ENCODE results near the gene SLC4A4. TPM values are rescaled to one million over a fixed set of nuclear protein-coding genes. Genes with fewer than 3 reads are reported as not detected.

SLC4A4 gene
- total RNA-seq, 1 experiment from 2014 or later = 0.16 TPM

DNA sequence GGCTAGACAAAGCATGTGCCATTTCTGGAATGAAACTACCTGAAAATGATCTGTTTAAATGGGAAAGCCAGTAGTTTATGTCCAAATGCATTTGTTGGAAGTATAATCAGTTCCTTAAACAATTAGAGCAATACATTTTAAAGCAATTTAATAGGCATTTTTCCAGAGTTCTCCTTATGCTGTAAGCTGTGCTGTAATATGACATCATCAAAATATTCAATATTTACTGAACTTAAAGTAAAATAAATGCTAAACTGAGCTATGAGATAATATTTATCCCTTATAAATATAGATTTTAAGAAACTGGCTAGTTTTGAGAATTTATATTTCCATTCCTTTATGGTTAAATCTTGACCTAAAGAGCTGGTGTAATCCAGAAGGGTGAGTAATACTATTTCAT lies 7.9 kb downstream of the SLC4A4 start:
- in situ Hi-C loops (cut with HindIII; ENCODE audit: low pct_unique_long_range_greater_than_20kb, low sequenced_read_pairs) = no loop called here

DNA sequence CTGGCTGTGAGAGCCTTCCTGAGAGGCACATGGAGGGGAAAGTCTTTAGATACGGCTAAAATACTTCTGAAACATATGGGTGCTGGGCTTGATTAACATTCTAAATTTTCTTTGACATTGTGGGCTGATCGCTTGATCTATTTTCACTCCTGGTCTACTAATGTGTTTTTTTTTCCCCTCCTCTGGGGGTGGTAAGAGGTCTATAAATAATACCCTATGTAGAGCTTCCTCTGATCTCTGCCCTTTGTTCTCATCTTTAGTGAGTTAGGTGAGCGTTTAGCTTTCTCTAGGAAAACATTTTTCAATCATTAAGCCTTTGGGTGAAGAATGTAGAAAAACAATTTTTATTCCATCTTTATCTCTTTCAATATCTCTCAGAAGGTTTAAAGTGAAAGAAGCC lies 9.8 kb downstream of the SLC4A4 start:
- no peak for DNase-seq (ENCODE audit: low read depth, low spot score)
- in situ Hi-C loops (cut with HindIII; ENCODE audit: low pct_unique_long_range_greater_than_20kb, low sequenced_read_pairs) = no loop called here

More for the DNA sequence above, 7.9 kb downstream of the SLC4A4 start:
- DNase-seq (ENCODE audit: low read depth, low spot score) = no peak

DNA sequence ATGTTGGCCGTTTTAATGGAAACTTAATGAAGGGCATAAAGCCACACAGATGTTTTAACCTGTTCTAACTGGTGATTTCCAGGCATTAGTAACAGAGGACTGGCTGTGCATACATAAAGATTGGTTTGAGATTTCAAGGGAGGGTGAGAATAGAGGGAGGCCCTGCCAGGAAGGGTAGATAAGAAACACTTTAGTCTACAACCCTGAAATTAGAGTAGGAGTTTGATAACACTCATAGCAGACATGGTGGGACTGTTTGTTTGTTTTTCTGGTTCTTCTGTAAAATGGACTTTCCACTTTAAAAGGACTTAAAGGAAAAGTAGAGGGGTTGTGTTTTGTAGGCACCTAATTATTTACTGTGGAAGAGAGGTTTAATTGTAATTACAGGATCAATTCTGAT lies 16.2 kb downstream of the SLC4A4 start:
- in situ Hi-C loops (cut with HindIII; ENCODE audit: low pct_unique_long_range_greater_than_20kb, low sequenced_read_pairs) = no loop called here
- DNase-seq (ENCODE audit: low read depth, low spot score) = no peak

DNA sequence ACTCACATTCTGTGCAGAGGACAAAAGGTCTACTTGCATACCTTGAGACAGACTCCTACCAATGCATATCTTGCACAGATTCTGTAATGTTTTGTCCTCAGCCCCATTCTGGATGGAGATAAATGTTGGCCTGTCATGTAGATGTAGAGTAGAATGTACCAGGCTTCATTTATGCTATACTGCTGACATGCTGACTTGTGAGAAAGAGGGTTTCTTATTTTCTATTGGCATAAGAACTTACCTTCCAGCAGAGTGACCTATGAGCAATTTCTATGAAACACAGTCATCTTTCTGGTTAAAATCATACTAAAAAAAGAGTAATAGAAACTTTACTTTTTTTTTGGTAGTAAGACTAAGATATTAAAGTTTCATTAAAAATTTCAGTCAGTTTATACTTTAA lies 17.2 kb downstream of the SLC4A4 start:
- in situ Hi-C loops (cut with HindIII; ENCODE audit: low pct_unique_long_range_greater_than_20kb, low sequenced_read_pairs) = no loop called here
- no peak for DNase-seq (ENCODE audit: low read depth, low spot score)

DNA sequence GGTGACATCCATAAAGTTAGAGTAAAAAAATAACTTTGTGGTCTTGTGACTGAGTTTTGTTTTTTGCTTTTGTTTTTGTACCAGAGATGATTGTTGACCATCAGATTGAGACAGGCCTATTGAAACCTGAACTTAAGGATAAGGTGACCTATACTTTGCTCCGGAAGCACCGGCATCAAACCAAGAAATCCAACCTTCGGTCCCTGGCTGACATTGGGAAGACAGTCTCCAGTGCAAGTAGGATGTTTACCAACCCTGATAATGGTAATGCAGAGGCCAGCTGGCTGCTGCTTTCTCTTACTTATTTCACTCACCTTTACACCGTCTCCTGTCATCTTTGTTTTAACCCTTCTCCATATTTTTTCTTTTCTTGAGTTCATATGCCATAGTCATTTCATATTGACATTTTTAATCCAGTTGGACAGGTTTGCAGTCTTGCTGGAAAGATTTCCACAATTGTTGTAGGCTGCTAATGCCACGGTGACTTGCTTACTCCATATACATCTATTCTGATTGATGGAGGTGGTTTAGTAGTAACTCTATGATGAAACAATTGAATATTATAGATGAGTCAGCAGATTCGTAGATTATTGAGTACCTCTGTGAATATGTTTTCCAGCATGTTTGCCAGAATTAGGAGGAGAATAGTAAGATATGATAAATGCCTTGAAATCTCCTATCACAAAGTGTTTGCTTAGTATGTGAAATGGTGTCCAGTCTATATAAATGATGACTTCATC lies 18.3 kb downstream of the SLC4A4 start:
- in situ Hi-C loops (cut with HindIII; ENCODE audit: low pct_unique_long_range_greater_than_20kb, low sequenced_read_pairs) = no loop called here
- no peak for DNase-seq (ENCODE audit: low read depth, low spot score)

DNA sequence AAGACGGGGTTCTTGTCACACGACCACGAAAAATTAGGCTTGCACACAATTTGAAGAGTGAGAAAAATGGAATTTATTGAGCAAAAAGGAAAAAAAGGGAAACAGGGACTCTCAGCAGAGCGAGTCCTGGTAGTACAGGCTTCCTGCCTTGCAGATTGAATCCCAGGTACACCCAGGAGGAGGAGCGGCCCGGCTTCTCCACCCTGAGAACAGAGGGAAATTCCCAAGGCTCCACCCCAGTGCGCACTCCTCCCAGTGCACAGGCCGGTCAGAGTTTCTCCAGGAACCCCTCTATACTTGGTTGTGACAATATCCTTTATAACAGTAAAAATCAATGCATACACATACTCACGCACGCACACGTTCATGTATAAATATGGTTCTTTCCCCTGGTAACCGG lies 22.0 kb downstream of the SLC4A4 start:
- in situ Hi-C loops (cut with HindIII; ENCODE audit: low pct_unique_long_range_greater_than_20kb, low sequenced_read_pairs) = no loop called here
- DNase-seq (ENCODE audit: low read depth, low spot score) = no peak

DNA sequence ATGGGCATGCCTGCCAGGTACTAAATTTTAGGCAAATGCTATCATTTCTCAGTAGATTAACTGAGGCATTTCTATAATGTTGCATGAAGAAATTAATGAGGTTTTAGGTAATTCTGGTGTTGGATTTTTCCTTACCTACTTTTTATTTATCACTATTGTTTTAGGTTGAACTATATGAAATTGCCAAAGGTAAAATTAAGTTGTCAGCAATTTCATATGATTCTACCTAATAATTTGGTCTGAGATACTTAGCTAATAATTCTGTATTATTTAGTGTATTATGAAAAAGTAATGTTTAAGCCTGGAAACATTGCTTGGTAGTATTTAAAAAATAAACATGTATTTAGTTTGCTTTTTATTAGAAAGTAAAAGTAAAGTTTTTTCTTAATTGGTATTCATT lies 22.7 kb downstream of the SLC4A4 start:
- in situ Hi-C loops (cut with HindIII; ENCODE audit: low pct_unique_long_range_greater_than_20kb, low sequenced_read_pairs) = no loop called here
- no peak for DNase-seq (ENCODE audit: low read depth, low spot score)

DNA sequence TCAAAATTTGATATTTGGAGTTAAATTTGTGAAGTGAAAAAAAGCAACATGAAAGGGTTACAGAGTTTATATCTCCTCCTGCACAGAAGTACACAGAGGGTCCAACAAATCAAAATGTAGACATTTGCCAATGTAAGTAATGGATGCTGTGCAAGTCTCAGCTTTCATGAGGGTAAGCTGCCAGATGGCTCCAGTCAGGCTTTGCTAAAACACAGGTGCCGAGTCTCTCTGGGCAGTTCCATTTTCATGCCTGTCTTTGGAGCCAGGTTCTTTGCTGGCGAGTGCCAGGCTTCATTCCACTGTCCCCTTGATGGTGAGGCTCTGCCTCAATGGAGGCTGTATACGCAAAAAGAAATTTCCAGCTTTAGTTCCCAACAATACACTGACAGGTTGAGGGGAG lies 27.9 kb downstream of the SLC4A4 start:
- DNase-seq (ENCODE audit: low read depth, low spot score) = no peak
- in situ Hi-C loops (cut with HindIII; ENCODE audit: low pct_unique_long_range_greater_than_20kb, low sequenced_read_pairs) = no loop called here

DNA sequence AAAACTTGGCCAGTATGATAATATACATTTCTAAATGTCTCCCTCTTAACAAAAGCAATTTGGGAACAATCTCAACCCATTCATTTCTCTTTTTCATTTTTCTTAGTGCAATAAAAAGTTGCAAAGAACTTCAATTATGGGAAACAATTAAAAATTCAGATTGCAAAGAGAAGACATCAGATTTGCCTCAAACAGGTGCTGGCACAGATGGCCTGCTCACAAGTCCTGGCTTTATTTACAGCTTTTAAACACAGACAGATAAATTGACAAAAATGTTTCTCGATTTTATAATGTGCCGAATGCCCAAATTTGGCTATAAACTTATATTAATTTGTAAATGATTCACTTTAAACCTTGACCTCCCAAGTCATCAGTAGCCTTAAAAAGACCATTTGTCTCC lies 28.7 kb downstream of the SLC4A4 start:
- in situ Hi-C loops (cut with HindIII; ENCODE audit: low pct_unique_long_range_greater_than_20kb, low sequenced_read_pairs) = no loop called here

DNA sequence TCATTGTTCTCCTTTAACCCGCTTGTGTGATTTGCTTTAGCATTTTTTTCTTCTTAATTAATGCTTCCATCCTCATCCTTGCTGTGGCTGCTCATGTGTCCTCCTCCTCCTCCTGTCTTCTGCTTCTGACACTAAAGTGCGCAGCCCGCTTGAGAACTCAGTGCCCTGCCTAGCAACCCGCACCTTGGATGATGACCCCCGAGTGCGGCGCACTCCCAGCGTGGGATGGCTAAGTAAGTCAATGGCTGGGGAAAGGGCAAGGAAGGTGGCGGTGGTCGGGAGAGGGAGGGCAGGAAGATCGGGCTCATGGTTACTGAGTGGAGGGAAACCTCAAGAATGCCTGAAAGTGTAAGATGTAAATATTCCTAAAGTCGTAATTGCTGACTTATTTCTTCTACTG lies 30.1 kb downstream of the SLC4A4 start:
- no peak for DNase-seq (ENCODE audit: low read depth, low spot score)
- in situ Hi-C loops (cut with HindIII; ENCODE audit: low pct_unique_long_range_greater_than_20kb, low sequenced_read_pairs) = no loop called here

More for the DNA sequence above, 28.7 kb downstream of the SLC4A4 start:
- no peak for DNase-seq (ENCODE audit: low read depth, low spot score)

DNA sequence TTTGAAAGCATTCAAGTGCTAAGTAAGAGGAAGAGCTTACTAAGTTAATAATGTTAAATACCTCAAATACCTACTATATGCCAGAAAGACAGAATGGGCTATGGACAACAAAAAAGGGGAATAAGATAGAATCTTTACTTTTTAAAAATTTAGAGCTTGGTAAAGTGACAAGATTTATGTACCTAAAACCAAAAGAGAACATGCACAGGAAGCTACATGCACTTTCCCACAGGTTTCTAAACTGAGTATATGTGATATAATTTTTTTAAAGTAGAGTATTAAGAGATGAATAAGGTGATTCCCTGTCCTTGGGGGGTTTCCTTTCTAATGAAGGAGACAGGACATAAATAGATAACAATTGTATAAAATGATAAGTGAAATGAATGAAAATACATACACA lies 30.7 kb downstream of the SLC4A4 start:
- no peak for DNase-seq (ENCODE audit: low read depth, low spot score)
- in situ Hi-C loops (cut with HindIII; ENCODE audit: low pct_unique_long_range_greater_than_20kb, low sequenced_read_pairs) = no loop called here

DNA sequence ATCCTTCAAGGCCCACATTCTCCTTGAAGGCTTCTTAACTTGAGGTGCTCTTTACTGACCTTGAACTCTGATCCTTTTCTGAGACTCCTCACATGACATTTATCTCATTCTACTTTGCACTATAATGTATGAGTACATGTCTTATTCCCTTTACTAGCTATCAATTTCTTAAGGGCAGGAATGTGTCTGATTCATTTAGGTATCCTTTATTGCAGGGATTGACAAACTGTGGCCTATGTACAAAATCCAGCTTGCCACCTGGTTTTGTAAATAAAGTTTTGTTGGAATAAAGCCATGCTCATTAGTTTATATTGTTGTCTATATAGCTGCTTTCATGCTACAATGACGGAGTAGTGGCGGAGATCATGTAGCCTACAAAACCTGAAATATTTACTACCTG lies 36.7 kb downstream of the SLC4A4 start:
- in situ Hi-C loops (cut with HindIII; ENCODE audit: low pct_unique_long_range_greater_than_20kb, low sequenced_read_pairs) = no loop called here
- no peak for DNase-seq (ENCODE audit: low read depth, low spot score)

DNA sequence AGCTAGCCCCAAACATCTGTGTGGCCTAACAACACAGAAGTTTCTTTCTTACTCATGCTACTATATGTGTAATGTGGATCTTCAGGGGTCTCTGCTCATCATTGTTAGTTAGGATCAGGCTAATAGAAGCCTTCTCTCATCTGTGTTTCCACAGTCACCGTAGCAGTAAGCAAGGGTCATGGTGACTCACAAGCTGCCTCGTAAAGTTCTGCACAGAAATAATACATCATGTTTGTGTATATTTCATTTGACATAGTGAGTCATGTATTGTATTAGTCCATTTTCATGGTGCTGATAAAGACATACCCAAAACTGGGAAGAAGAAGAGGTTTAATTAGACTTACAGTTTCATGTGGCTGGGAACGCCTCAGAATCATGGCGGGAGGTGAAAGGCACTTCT lies 38.7 kb downstream of the SLC4A4 start:
- no peak for DNase-seq (ENCODE audit: low read depth, low spot score)
- in situ Hi-C loops (cut with HindIII; ENCODE audit: low pct_unique_long_range_greater_than_20kb, low sequenced_read_pairs) = no loop called here

DNA sequence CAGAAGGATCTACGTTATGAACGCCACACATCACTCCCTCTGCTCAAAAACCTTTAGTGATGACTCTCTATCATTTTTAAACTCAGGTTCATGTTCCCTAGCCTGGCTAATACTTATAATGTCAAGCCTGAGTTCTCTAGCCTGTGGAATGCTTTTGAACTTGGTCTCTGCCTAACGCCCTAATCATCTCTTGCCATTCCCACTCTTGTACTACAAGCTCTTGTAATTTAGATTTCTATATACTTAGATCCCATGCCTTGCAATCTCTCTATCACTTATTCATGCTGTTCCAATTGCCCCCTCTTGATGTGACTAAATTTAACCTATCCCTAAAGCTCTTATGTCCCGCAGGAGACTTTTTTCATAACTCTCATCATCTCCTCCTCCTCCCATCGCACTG lies 40.3 kb downstream of the SLC4A4 start:
- no peak for DNase-seq (ENCODE audit: low read depth, low spot score)
- in situ Hi-C loops (cut with HindIII; ENCODE audit: low pct_unique_long_range_greater_than_20kb, low sequenced_read_pairs) = no loop called here

DNA sequence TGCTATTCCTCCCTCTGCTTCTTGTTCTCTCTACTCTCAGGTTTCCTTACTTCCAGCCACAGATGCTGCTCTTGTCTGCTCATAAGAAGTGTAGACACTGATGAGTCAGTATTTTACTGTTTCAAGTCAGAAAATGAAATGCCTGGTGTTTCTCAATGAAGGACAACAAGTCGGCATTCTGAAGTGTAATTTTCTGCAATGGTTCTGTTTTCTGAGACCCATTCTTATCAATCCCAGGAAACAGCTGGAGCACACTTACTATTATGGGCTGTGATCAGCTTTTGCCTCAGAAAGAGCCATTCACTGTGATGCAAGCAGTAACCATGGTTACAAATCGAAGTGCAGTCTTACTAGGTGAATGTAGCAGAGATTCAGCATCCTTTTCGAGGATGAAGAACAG lies 42.0 kb downstream of the SLC4A4 start:
- DNase-seq (ENCODE audit: low read depth, low spot score) = no peak
- in situ Hi-C loops (cut with HindIII; ENCODE audit: low pct_unique_long_range_greater_than_20kb, low sequenced_read_pairs) = no loop called here

DNA sequence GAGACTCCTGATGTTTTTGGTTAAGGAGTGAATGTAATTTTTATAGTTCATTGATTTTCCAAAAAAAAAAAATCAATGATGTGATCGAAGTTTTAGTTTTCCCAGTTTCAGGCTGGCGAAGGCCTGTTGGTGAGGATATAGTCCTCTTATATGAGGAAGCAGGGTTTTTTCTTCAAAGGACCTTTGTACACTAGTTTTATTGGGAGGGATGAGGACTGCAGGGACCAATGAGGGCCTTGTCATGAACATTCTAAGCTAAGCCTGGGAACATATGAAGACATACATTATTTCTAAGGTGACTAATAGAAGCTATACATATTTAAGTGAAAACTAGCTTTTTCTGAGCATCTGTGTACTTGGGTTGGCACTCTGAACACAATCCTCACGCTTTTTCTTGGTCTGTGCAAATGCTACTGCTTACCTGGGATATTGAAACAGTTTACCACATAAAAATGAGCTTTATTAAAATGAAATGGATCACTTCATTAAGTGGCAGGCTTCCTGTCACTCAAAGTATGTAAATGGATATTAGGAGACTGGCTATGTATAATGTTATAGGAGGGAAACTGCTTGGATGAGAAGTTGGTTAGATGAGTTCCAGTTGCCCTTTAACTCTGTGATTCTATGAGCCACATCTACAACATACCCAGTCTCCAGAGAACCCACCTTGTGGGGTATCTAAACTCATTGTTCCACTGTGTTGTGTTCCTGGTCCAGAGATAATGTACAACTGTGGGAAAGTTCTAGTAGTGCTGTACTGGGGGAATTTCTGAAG lies 43.5 kb downstream of the SLC4A4 start:
- in situ Hi-C loops (cut with HindIII; ENCODE audit: low pct_unique_long_range_greater_than_20kb, low sequenced_read_pairs) = no loop called here
- DNase-seq (ENCODE audit: low read depth, low spot score) = no peak

DNA sequence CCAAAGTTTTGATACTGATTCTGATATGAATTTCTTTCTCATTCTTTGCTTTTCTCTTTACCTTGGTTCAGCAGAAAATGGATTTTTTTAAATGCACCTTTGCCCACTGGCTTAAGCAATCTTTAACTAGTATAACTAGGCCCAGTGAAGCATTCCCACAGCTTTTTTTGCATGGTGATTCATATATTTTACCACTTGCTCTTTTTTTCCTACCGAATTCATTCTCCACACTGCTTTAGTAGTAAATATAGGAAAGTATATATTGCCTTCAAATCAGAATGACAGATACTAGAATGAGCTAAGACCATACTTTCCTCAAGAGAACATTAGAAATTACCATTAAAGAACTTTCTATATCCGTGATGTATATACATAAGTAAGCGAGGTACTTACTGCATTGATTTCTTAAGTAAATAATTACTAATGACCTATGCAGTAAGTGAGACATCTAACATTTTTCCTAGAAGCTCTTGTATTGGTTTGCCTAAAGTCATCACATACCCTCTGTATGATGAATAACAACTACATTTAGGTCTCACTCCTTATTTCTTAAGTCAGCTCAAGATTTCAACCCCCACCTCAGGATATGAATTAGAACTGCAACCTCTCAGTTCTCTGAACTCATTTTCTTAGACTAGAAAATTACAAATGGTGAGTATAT lies 44.2 kb downstream of the SLC4A4 start:
- in situ Hi-C loops (cut with HindIII; ENCODE audit: low pct_unique_long_range_greater_than_20kb, low sequenced_read_pairs) = no loop called here
- no peak for DNase-seq (ENCODE audit: low read depth, low spot score)

DNA sequence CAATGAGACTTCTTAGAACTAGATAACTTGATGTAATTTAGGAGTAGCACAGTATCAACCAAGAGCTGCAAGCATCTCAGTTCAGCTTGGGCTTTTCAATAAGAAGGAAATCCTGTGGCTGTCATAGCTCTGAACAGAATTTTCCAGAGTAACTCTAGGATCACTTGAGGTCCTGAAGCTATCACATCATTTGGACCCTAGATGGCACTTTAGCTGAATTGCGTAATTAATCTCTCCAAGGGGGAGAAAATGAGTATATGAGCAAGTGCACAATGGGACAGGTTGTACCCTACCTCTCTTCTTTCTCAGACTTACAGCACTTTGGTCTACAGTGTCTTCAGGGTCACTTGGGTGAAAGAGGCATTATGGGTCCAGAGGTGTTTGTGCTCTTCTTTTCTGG lies 45.2 kb downstream of the SLC4A4 start:
- in situ Hi-C loops (cut with HindIII; ENCODE audit: low pct_unique_long_range_greater_than_20kb, low sequenced_read_pairs) = no loop called here
- DNase-seq (ENCODE audit: low read depth, low spot score) = peak; percentile 0

Measured in SK-MEL-5 (cell line).